SK-N-SH (cell line): Measurements from ENCODE around the gene OR52I1.

Source experiments
- CTCF ChIP-seq: fragments of 200-600 bp; sonication (generic); IDR thresholded peaks from 2 replicates; pipeline ENCODE4 v1.6.1; 2017; ENCODE audit warnings: antibody characterized with exemption, mild to moderate bottlenecking, moderate library complexity
- JUND ChIP-seq: IDR thresholded peaks from 2 replicates; pipeline ENCODE4 v1.4.0; 2012
- MEF2A ChIP-seq: IDR thresholded peaks from 2 replicates; pipeline ENCODE4 v1.4.0; 2012; ENCODE audit warnings: low read depth, borderline replicate concordance
- NRF1 ChIP-seq: IDR thresholded peaks from 2 replicates; pipeline ENCODE4 v1.6.1; 2012; ENCODE audit warnings: low read depth, mild to moderate bottlenecking, low read length
- RAD21 ChIP-seq: IDR thresholded peaks from 2 replicates; pipeline ENCODE4 v1.6.1; 2012; ENCODE audit warnings: mild to moderate bottlenecking, low read length
- SIN3A ChIP-seq: IDR thresholded peaks from 2 replicates; pipeline ENCODE4 v1.6.1; 2012; ENCODE audit warnings: low read depth, mild to moderate bottlenecking, low read length, moderate library complexity, borderline replicate concordance
- TAF1 ChIP-seq: IDR thresholded peaks from 2 replicates; pipeline ENCODE4 v1.6.1; 2012; ENCODE audit warnings: low read depth, mild to moderate bottlenecking, low read length, moderate library complexity, borderline replicate concordance

DNA sequence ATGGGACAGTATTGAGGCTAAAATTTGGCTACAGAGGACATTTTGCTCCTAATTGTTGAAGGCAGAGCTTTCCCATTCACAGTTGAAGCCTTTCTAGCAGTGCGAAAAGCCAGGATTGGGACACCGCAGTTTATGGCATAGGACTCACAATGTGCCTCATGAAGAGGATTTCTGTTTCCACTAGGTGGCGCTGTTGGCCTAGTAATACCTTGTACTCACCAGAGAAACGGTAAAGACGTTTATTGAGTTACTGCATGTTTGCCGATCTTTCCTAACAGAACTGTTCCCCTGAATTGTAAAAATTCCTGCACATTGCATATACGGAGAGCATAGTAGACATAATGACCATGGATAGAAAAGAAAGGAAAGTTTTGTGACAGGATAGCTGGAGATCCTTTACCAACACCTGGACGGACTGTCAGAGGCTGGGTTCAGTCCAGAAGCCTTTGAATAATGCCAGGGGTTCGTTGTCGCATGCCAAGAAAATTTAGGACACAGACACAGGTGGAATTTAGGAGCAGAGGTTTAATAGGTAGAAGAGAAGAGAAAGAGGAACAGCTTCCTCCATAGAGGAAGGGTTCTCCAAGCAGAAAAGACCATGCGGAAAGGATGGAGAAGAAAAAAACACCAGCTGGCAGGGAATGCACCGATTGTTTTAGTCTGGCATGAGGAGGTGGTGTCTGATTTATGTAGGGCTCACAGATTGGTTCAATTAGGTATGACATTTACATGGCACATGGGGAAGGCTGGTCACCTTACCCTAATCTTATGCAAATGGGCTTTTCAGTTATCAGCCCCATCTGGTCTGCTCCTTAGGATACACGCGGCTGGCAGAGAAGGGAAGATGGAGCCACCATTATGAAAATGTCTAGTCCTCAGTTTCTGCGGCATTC, 32.6 kb downstream of the OR52I1 start:
- TF ChIP-seq CTCF (peak; percentile 69), NRF1 (no peak), SIN3A (no peak), MEF2A (no peak), JUND (no peak), RAD21 (peak; percentile 76), TAF1 (no peak)
